NCI-H526 (cell line): ENCODE measurements around the gene JAM3.

ENCODE experiments used
- DNase-seq, 2 experiments: peaks; one replicate each; lab custom pipeline; 2025; lab: John Stamatoyannopoulos, UW

JAM3 gene

GRCh38 chr11:134039726-134040385 lies 29.0 kb upstream of the JAM3 start:
- no peak for DNase-seq

GRCh38 chr11:134040386-134041302 lies 28.2 kb upstream of the JAM3 start:
- no peak for DNase-seq

- DNase-seq, result no peak
Observed at GRCh38 chr11:134041349-134041748, 27.5 kb upstream of the JAM3 start.

GRCh38 chr11:134041791-134042696 lies 26.8 kb upstream of the JAM3 start:
- DNase-seq, result no peak

- no peak for DNase-seq
Observed at GRCh38 chr11:134043821-134044420, 25.0 kb upstream of the JAM3 start.

GRCh38 chr11:134044514-134045284 lies 24.2 kb upstream of the JAM3 start:
- DNase-seq, result no peak

GRCh38 chr11:134045799-134046635 lies 22.9 kb upstream of the JAM3 start:
- peak; percentile 83 to 93 for DNase-seq

GRCh38 chr11:134046681-134047449 lies 22.0 kb upstream of the JAM3 start:
- DNase-seq, result no peak

- DNase-seq, result peak in 1 of 2 experiments; percentile 33
Observed at GRCh38 chr11:134047586-134047999, 21.3 kb upstream of the JAM3 start.

- no peak for DNase-seq
Observed at GRCh38 chr11:134048028-134048427, 20.8 kb upstream of the JAM3 start.

- peak in 1 of 2 experiments; percentile 49 for DNase-seq
Observed at GRCh38 chr11:134049303-134049702, 19.6 kb upstream of the JAM3 start.

GRCh38 chr11:134050541-134051383 lies 18.1 kb upstream of the JAM3 start:
- DNase-seq, result peak; percentile 97 to 99

- no peak for DNase-seq
Observed at GRCh38 chr11:134052395-134052987, 16.4 kb upstream of the JAM3 start.

- no peak for DNase-seq
Observed at GRCh38 chr11:134052988-134053945, 15.6 kb upstream of the JAM3 start.

GRCh38 chr11:134055029-134055428 lies 13.8 kb upstream of the JAM3 start:
- no peak for DNase-seq

- DNase-seq, result no peak
Observed at GRCh38 chr11:134060316-134060715, 8.6 kb upstream of the JAM3 start.
